ENCODE measurements around the gene ACVR1C. TPM values are rescaled to one million over a fixed set of nuclear protein-coding genes. Genes with fewer than 3 reads are reported as not detected.
"Not testable (repeated sequence)": the region's sequence is repeated elsewhere in the genome, so short reads cannot be mapped to it uniquely, and the experiment has no call there.

The ACVR1C gene
- total RNA-seq, 3 donors from 2014 or later: 5.9 to 41.4 (median 8.0) TPM

GRCh38 chr2:157592374-157592773, 36.3 kb downstream of the ACVR1C start:
- Histone ChIP-seq H3K9me3 (no peaks in the 10 kb centered on the region), H3K4me1 (no peaks in the 10 kb centered on the region), H3K4me3 (no peak overlapping the region), H3K36me3 (no peaks in the 10 kb centered on the region), H3K27ac (no peak overlapping the region), H3K27me3 (no peaks in the 10 kb centered on the region)
- intact Hi-C loops (cut with DNase I; ENCODE audit: low total_unique reads): no loop called here
- TF ChIP-seq CTCF (IDR thresholded peaks at IDR 0.05) (no peak), POLR2A (IDR thresholded peaks at IDR 0.05) (no peak), POLR2AphosphoS5 (IDR thresholded peaks at IDR 0.05) (no peak)
- no peak for DNase-seq (ENCODE audit: low spot score in 2 of 2)

DNA sequence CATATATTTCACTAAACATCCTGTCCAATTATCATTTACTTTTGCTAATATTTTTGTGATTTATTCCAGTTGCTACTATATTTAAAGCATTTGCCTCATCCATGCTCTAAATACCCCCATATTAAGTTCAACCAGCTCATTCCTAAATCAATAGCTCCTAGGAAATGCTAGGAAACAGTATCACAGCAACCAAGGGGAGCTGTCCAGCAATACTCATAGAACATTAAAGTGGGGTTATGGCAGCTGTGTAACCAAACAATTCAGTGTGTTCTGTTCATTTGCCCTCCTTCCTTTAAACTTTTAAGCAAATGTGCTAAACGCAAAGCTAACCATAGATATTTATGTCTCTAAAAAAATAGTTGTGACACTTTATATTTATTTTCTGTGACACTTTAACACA, 41.1 kb downstream of the ACVR1C start:
- Histone ChIP-seq H3K27ac (no peak overlapping the region), H3K27me3 (no peaks in the 10 kb centered on the region), H3K9me3 (no peaks in the 10 kb centered on the region), H3K4me3 (no peak overlapping the region), H3K4me1 (no peaks in the 10 kb centered on the region), H3K36me3 (no peaks in the 10 kb centered on the region)
- DNase-seq (ENCODE audit: low spot score in 2 of 2): no peak
- TF ChIP-seq POLR2A (IDR thresholded peaks at IDR 0.05) (no peak), POLR2AphosphoS5 (IDR thresholded peaks at IDR 0.05) (no peak), CTCF (IDR thresholded peaks at IDR 0.05) (no peak)
- intact Hi-C loops (cut with DNase I; ENCODE audit: low total_unique reads): no loop called here

DNA sequence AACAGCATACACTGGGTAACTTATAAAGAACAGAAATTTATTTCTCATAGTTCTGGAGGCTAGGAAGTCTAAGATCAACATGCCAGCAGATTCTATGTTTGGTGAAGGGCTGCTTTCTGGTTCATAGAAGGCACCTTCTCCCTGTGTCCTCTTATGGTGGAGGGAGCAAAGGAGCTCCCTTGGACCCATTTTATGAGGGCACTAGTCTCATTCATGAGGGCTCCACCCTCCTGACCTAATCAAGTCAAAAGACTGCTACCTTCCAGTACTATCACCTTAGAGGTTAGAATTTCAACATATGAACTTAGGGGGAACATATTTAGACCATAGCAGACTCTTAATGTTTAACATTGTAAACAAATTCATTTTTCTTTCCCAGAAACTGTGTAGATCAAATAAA, 54.5 kb downstream of the ACVR1C start:
- TF ChIP-seq POLR2AphosphoS5 (IDR thresholded peaks at IDR 0.05) (no peak), CTCF (IDR thresholded peaks at IDR 0.05) (no peak), POLR2A (IDR thresholded peaks at IDR 0.05) (no peak)
- no peaks in the 10 kb centered on the region for H3K4me1 ChIP-seq
- no peak for DNase-seq (ENCODE audit: low spot score in 2 of 2)
- intact Hi-C loops (cut with DNase I; ENCODE audit: low total_unique reads): no loop called here
- H3K27ac ChIP-seq: no peak overlapping the region
- no peaks in the 10 kb centered on the region for H3K27me3 ChIP-seq
- H3K4me3 ChIP-seq: no peak overlapping the region
- H3K36me3 ChIP-seq: no peaks in the 10 kb centered on the region
- H3K9me3 ChIP-seq: no peaks in the 10 kb centered on the region

DNA sequence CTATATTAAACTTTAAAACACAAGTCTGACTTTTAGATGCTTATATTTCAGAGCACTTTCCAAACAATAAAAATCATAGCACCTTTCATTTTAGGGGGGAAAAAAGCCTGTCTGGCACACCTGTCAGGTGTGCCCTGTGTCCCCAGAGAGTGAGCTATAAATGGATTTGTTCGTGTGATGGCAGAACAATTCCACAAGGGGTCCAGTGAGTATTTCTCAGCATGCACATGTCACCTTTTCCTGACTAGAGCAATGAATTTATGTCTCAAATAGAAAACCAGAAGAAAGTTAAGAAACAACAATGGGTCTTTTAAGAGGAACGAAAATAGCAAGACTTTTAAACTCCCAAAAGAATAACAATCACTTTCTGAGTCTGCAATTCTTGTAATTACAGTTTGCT, 55.9 kb downstream of the ACVR1C start:
- Histone ChIP-seq H3K9me3 (no peaks in the 10 kb centered on the region), H3K27ac (no peak overlapping the region), H3K4me1 (no peaks in the 10 kb centered on the region), H3K27me3 (no peaks in the 10 kb centered on the region), H3K36me3 (no peaks in the 10 kb centered on the region), H3K4me3 (no peak overlapping the region)
- no peak for DNase-seq (ENCODE audit: low spot score in 2 of 2)
- TF ChIP-seq CTCF (IDR thresholded peaks at IDR 0.05) (peak in 1 of 3 donors; percentile 13), POLR2A (IDR thresholded peaks at IDR 0.05) (no peak)
- intact Hi-C loops (cut with DNase I; ENCODE audit: low total_unique reads): no loop called here

- H3K27me3 ChIP-seq; H3K36me3 ChIP-seq; DNase-seq (ENCODE audit: low spot score in 2 of 2); H3K4me3 ChIP-seq; H3K27ac ChIP-seq; H3K4me1 ChIP-seq; H3K9me3 ChIP-seq; intact Hi-C loops (cut with DNase I; ENCODE audit: low total_unique reads): not testable (repeated sequence)
Observed at GRCh38 chr2:157566623-157567022, 62.0 kb downstream of the ACVR1C start.

DNA sequence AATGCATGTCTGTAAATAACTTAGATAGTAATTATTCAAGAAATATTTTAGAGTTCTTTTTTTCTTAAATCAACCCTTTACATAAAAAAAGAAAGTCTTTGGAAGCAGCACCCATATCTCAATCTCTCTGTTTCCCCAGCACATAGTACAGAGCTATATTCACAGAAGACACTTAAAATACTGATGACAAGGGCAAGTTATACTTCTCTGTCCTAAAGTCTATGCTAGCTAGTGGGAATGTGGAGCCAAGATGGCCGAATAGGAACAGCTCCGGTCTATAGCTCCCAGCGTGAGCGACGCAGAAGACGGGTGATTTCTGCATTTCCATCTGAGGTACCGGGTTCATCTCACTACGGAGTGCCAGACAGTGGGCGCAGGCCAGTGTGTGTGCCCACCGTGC, 62.6 kb downstream of the ACVR1C start:
- H3K4me1 ChIP-seq; H3K36me3 ChIP-seq; H3K27me3 ChIP-seq; H3K4me3 ChIP-seq; H3K9me3 ChIP-seq; H3K27ac ChIP-seq; DNase-seq (ENCODE audit: low spot score in 2 of 2); intact Hi-C loops (cut with DNase I; ENCODE audit: low total_unique reads): not testable (repeated sequence)
